IMR-90 (cell line): Measurements from ENCODE around the gene PPP1CB. TPM values are rescaled to one million over a fixed set of nuclear protein-coding genes. Genes with fewer than 3 reads are reported as not detected.

Experiments
- ATAC-seq: fragments of 200-7000 bp; cut with Tn5 transposase; 2 replicates; pipeline ENCODE4 v1.9.1; 2020; ENCODE audit warnings: low read depth, mild to moderate bottlenecking, moderate library complexity
- BruUV-seq: library from RNA; stranded (reverse); fragments of 400-500 nt; replicated peaks from 2 replicates; lab custom pipeline; 2021; lab: Mats Ljungman, UMichigan
- CTCF ChIA-PET: fragments of 300-600 bp; formaldehyde crosslinking; extraction: SDS; loops from one replicate; lab custom pipeline; 2021; ENCODE audit warnings: antibody characterized with exemption; lab: Yijun Ruan, JAX
- POLR2A ChIA-PET: fragments of 300-600 bp; sonication (Branson Sonifier 250); formaldehyde crosslinking; loops from one replicate; lab custom pipeline; 2022; ENCODE audit warnings: antibody characterized with exemption; ENCODE audit not compliant: unreplicated experiment; lab: Charles Lee
- DNase-seq: peaks from one replicate; pipeline ENCODE4 v3.0.0; 2013
- H2AFZ ChIP-seq: replicated peaks from 2 replicates; pipeline ENCODE3; 2013; ENCODE audit warnings: low read length, mild to moderate bottlenecking; ENCODE audit not compliant: poor library complexity
- H2AK5ac ChIP-seq: 2 replicates; pipeline ENCODE4 v1.6.1; 2013; ENCODE audit warnings: low read depth, low read length, inconsistent platforms
- H2AK9ac ChIP-seq: replicated peaks from 2 replicates; pipeline ENCODE3; 2013; ENCODE audit warnings: mild to moderate bottlenecking, low read depth, low read length, moderate library complexity; ENCODE audit not compliant: poor library complexity
- H2BK120ac ChIP-seq: 2 replicates; pipeline ENCODE4 v1.6.1; 2013; ENCODE audit warnings: low read depth, low read length, inconsistent platforms
- H2BK15ac ChIP-seq: 3 replicates; pipeline ENCODE4 v1.6.1; 2013; ENCODE audit warnings: low read depth, low read length, inconsistent platforms
- H2BK20ac ChIP-seq: 2 replicates; pipeline ENCODE4 v1.6.1; 2013; ENCODE audit warnings: low read depth, mild to moderate bottlenecking, inconsistent platforms, low read length, moderate library complexity
- H2BK5ac ChIP-seq: 2 replicates; pipeline ENCODE4 v1.6.1; 2013; ENCODE audit warnings: mild to moderate bottlenecking, low read depth, low read length, inconsistent platforms; ENCODE audit not compliant: poor library complexity, severe bottlenecking
- H3K14ac ChIP-seq: replicated peaks from 2 replicates; pipeline ENCODE4 v1.6.1; 2013; ENCODE audit warnings: low read depth, low read length, inconsistent platforms
- H3K18ac ChIP-seq: 2 replicates; pipeline ENCODE4 v1.6.1; 2013; ENCODE audit warnings: low read depth, low read length, control low read depth
- H3K23ac ChIP-seq: 2 replicates; pipeline ENCODE4 v1.6.1; 2013; ENCODE audit warnings: low read depth, low read length, inconsistent platforms
- H3K27ac ChIP-seq: 2 replicates; pipeline ENCODE4 v1.5.1; 2013; ENCODE audit warnings: mild to moderate bottlenecking, control low read depth, low read length; ENCODE audit not compliant: insufficient read depth
- H3K27me3 ChIP-seq: 2 replicates; pipeline ENCODE4 v1.6.1; 2013; ENCODE audit warnings: low read length; ENCODE audit not compliant: control insufficient read depth, insufficient read depth
- H3K36me3 ChIP-seq: 2 replicates; pipeline ENCODE4 v1.6.1; 2013; ENCODE audit warnings: low read length, mixed read lengths; ENCODE audit not compliant: control insufficient read depth, insufficient read depth
- H3K4ac ChIP-seq: 2 replicates; pipeline ENCODE4 v1.6.1; 2013; ENCODE audit warnings: low read depth, low read length, inconsistent platforms
- H3K4me1 ChIP-seq: 2 replicates; pipeline ENCODE4 v1.6.1; 2013; ENCODE audit warnings: low read length, mixed read lengths; ENCODE audit not compliant: control insufficient read depth, insufficient read depth
- H3K4me2 ChIP-seq: 2 replicates; pipeline ENCODE4 v1.6.1; 2013; ENCODE audit warnings: low read depth, mild to moderate bottlenecking, control low read depth, low read length, moderate library complexity
- H3K4me3 ChIP-seq: 2 replicates; pipeline ENCODE4 v1.5.1; 2013; ENCODE audit warnings: low read depth, mild to moderate bottlenecking, control low read depth, low read length, moderate library complexity; ENCODE audit not compliant: insufficient read depth
- H3K56ac ChIP-seq: 2 replicates; pipeline ENCODE4 v1.6.1; 2013; ENCODE audit warnings: low read length, inconsistent platforms; ENCODE audit not compliant: insufficient read depth; ENCODE audit errors: extremely low read depth
- H3K79me1 ChIP-seq, 2 experiments: 2 replicates each; pipeline ENCODE4 v1.6.1; 2013; ENCODE audit warnings: low read length in 2 of 2, inconsistent platforms in 1 of 2, low read depth in 1 of 2
- H3K9ac ChIP-seq: 2 replicates; pipeline ENCODE4 v1.6.1; 2013; ENCODE audit warnings: low read depth, low read length, control low read depth
- H3K9me1 ChIP-seq: 2 replicates; pipeline ENCODE4 v1.6.1; 2013; ENCODE audit warnings: low read length, inconsistent platforms; ENCODE audit not compliant: insufficient read depth
- H3K9me3 ChIP-seq: 2 replicates; pipeline ENCODE4 v1.6.1; 2013; ENCODE audit warnings: low read length; ENCODE audit not compliant: control insufficient read depth, insufficient read depth
- H4K20me1 ChIP-seq: 2 replicates; pipeline ENCODE4 v1.6.1; 2013; ENCODE audit warnings: low read length, inconsistent platforms; ENCODE audit not compliant: insufficient read depth
- H4K5ac ChIP-seq: 2 replicates; pipeline ENCODE4 v1.6.1; 2013; ENCODE audit warnings: mild to moderate bottlenecking, low read depth, low read length, control low read depth
- H4K8ac ChIP-seq, 2 experiments: 2 replicates each; pipeline ENCODE4 v1.6.1; 2013; ENCODE audit warnings: low read depth in 2 of 2, low read length in 2 of 2, control low read depth in 1 of 2, inconsistent platforms in 1 of 2
- H4K91ac ChIP-seq: 2 replicates; pipeline ENCODE4 v1.6.1; 2013; ENCODE audit warnings: low read depth, low read length, inconsistent platforms; ENCODE audit not compliant: insufficient read depth
- CEBPB ChIP-seq: IDR thresholded peaks from 2 replicates; pipeline ENCODE4 v1.6.1; 2012; ENCODE audit warnings: low read depth, low read length, improper control_type of control experiment
- POLR2A ChIP-seq: IDR thresholded peaks from 2 replicates; pipeline ENCODE4 v1.6.1; 2012; ENCODE audit warnings: mild to moderate bottlenecking, low read depth, low read length
- WGBS, 2 experiments: methylation state at CpG; one replicate each; pipeline versions ENCODE4 v1.1.5 to v1.1.7; 2013; ENCODE audit warnings: missing lambda C conversion rate in 2 of 2; ENCODE audit not compliant: insufficient read length in 1 of 2; ENCODE audit errors: extremely low coverage in 2 of 2; 5-methylcytosine and 5-hydroxymethylcytosine counted together
- dilution Hi-C: fragments of 300-500 bp; cut with HindIII; formaldehyde crosslinking; loops from one replicate; pipeline ENCODE4 v1.14.3; 2018; ENCODE audit warnings: low sequenced_read_pairs; ENCODE audit not compliant: unreplicated experiment
- in situ Hi-C: fragments of 300-500 bp; cut with MboI; formaldehyde crosslinking; loops from 3 replicates; pipeline ENCODE4 v1.14.3; 2019; ENCODE audit warnings: low sequenced_read_pairs, inconsistent platforms, mixed read lengths
- intact Hi-C: fragments of 100-400 bp; cut with micrococcal nuclease; formaldehyde crosslinking; loops from 2 replicates; pipeline ENCODE4 v1.10.0; 2022
- polyA plus RNA-seq, 3 experiments: library from polyadenylated mRNA; depleted of rRNA; stranded (reverse); fragments of >200 nt; gene quantifications; 2 replicates each; pipeline ENCODE4 v1.2.3, GENCODE V29; 2012; ENCODE audit warnings: low replicate concordance in 1 of 3
- total RNA-seq: library from RNA; depleted of rRNA; stranded (reverse); fragments of >200 nt; gene quantifications from 2 replicates; pipeline ENCODE4 v1.2.3, GENCODE V29; 2012

Gene PPP1CB
- total and polyA plus RNA-seq, 2 of the 4 experiments (the other 2 are of a cell fraction): 37.7 to 111 TPM

- H2BK15ac ChIP-seq: no peak overlapping the region
- H4K20me1 ChIP-seq: no peaks in the 10 kb centered on the region
- H3K4me3 ChIP-seq: no peak overlapping the region
- H3K27ac ChIP-seq: no peak overlapping the region
- in situ Hi-C loops (no loop called here), intact Hi-C loops (no loop called here), dilution Hi-C loops (no loop called here)
- no TSS peak for BruUV-seq
- no peaks in the 10 kb centered on the region for H3K9me3 ChIP-seq
- H4K91ac ChIP-seq: no peak overlapping the region
- no peaks in the 10 kb centered on the region for H3K9me1 ChIP-seq
- TF ChIP-seq POLR2A (no peak), CEBPB (no peak)
- H3K56ac ChIP-seq: no peak overlapping the region
- no peak overlapping the region for H3K23ac ChIP-seq
- H3K9ac ChIP-seq: no peak overlapping the region
- no peak overlapping the region for H2BK20ac ChIP-seq
- H2BK120ac ChIP-seq: no peak overlapping the region
- POLR2A ChIA-PET: no interaction called here
- CTCF ChIA-PET: no interaction called here
- no peaks in the 10 kb centered on the region for H3K36me3 ChIP-seq
- DNase-seq (no peak), ATAC-seq (no peak)
- WGBS, 2 experiments: no CpG with 5 or more reads among the region's 2 CpGs
- H4K5ac ChIP-seq: no peak overlapping the region
- no peak overlapping the region for H3K4me2 ChIP-seq
- H3K27me3 ChIP-seq: no peaks in the 10 kb centered on the region
- H3K4me1 ChIP-seq: peaks cover 4% of the 10 kb centered on the region; the same call in 1 of the 2 replicates
- H3K79me1 ChIP-seq: peaks cover 0 to 12% of the 10 kb centered on the region in 2 experiments; a peak in 1 of 4 replicates
- H3K4ac ChIP-seq: no peak overlapping the region
- H3K18ac ChIP-seq: no peak overlapping the region
- H2AK5ac ChIP-seq: no peak overlapping the region
- no peak overlapping the region for H2BK5ac ChIP-seq
- H2AK9ac ChIP-seq: no peak overlapping the region
- H3K14ac ChIP-seq: no peak overlapping the region
- H4K8ac ChIP-seq: no peak overlapping the region
- H2AFZ ChIP-seq: no peak overlapping the region
Observed at GRCh38 chr2:28748176-28748575, 3.5 kb upstream of the PPP1CB start.
